Left ventricle myocardium superior (tissue), 1 donor: ENCODE results near the gene SHROOM3. TPM values are rescaled to one million over a fixed set of nuclear protein-coding genes. Genes with fewer than 3 reads are reported as not detected.
"Not testable (repeated sequence)": the region's sequence is repeated elsewhere in the genome, so short reads cannot be mapped to it uniquely, and the experiment has no call there.

ENCODE experiments used
- ATAC-seq: fragments of 200-7000 bp; cut with Tn5 transposase; one replicate; pipeline ENCODE4 v1.9.1; 2020; ENCODE audit warnings: mild to moderate bottlenecking, moderate library complexity
- DNase-seq: peaks from one replicate; pipeline ENCODE4 v3.0.0-alpha.2; 2020
- intact Hi-C: fragments of 100-400 bp; cut with micrococcal nuclease; formaldehyde crosslinking; loops from one replicate; pipeline ENCODE4 v1.11.0; 2022
- total RNA-seq: library from RNA; stranded (reverse); fragmentation: NEBNext Ultra II Directional; extraction: Animal tissue kit (Norgen Biotek cat#: 25700); gene quantifications from one replicate; pipeline ENCODE4 v1.2.1, GENCODE V29; 2021
- donor health status: DM: no; HTN: yes; CAD: no; lungs with severe emphysema.

SHROOM3 gene
- total RNA-seq, 1 donor from 2014 or later: 14.2 TPM

DNA sequence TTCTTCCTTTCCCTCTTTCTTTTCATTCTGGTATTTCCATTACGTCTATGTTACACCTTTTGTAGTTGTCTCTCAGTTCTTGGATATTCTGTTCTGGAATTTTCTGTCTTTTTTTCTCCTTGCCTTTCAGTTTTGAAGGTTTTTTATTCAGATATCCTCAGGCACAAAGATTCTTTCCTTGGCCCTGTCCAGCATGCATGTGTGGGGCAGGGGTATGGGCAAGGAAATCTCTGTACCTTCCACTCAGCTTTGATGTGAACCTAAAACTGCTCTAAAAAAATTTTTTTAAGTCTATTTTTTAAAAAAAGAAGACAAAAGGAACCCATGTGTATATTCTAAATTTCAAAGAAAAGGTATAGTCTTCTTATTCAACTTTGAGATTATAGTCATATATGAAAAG lies 282.4 kb downstream of the SHROOM3 start:
- DNase-seq: no peak

DNA sequence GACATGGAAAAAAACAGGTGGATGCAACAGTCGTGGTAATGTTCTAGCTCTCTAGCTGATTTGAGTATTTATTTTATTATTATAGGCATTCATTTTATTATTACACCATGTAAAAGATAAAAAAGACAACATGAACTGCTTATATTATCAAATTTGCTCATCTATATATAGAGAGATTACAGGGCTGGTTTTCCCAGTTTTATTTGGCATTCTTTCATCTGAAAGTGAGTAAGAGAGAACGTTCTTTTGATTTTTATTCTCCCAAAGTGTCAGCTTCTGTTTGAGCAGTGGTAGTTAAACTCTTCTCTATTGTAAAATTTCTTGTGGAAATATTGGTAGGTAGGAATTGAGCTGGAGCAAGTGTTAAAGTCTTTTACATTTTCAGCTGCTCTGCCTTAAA lies 283.0 kb downstream of the SHROOM3 start:
- ATAC-seq (no peak), DNase-seq (no peak)
- intact Hi-C loops: no loop called here

More for the DNA sequence above, 282.4 kb downstream of the SHROOM3 start:
- no peak for ATAC-seq
- intact Hi-C loops: no loop called here

DNA sequence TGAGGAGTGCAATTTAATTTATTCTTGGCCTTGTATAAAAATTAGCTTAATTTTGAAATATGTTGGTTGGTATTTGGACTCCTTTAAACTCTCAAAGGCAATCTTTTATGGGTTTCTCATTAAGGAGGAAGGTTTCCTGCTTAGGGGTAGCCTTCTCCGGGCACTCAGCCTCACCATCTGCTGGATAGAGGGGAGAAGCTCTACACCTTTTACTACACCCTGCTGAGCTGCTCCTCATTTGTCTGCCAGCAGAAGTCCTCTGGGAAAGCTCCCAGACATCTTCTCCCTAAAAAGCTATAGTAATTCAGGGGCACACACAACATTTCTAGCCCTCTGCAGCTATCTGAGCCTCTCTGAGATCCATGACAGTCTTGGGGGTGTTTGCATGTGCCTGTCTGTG lies 283.8 kb downstream of the SHROOM3 start:
- ATAC-seq (no peak), DNase-seq (no peak)
- intact Hi-C loops: no loop called here

DNA sequence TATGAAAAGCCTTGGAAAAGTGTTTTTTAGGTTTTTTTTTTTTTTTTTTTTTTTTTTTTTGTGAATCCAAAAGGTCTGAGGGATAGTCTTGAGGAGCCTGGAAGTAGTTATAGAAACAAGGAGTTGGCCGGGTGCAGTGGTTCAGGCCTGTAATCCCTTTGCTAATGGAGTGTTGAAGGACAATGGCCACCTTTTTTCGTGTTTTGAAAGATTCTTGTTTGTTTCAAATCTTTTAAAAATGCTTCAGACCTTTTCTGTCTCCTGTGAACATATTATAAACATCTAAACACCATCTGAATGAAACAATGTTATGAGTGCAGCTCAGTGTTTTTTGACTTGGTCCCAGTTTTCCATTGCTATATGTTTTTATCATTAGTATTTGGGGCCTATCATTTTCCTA lies 285.1 kb downstream of the SHROOM3 start:
- no peak for DNase-seq
- ATAC-seq: no peak
- intact Hi-C loops: no loop called here

DNA sequence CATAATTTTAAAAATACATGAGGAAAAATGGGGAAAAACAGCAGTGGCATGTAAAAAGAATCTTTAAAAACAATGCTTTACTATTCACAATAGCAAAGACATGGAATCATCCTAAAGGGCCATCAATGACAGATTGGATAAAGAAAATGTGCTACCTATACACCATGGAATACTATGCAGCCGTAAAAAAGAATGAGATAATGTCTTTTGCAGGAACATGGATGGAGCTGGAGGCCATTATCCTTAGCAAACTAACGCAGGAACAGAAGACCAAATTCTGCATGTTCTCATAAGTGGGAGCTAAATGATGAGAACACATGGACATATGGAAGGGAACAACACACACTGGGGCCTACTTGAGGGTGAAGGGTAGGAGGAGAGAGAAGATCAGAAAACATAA lies 287.1 kb downstream of the SHROOM3 start:
- ATAC-seq, intact Hi-C loops: not testable (repeated sequence)

DNA sequence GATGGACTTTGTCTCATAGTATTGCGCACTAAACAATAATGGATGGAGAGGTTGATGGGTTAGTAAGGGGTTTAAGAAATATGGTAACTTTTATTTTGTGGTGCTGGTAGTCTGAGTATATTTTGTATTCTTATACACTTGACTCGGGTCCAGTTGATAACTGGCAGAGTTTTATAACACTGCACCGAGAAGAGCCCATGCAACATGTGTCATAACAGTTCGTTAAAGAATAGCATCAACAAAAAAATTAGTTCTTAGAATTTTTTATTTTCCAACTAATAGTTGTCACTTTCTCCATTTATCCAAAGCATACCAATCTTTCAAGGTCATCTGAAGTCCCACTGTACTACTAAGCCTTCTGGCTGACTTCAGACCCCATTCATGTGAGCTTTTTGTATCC lies 287.8 kb downstream of the SHROOM3 start:
- no peak for ATAC-seq
- intact Hi-C loops: no loop called here
- DNase-seq: no peak

More for the DNA sequence above, 287.1 kb downstream of the SHROOM3 start:
- not testable (repeated sequence) for DNase-seq

DNA sequence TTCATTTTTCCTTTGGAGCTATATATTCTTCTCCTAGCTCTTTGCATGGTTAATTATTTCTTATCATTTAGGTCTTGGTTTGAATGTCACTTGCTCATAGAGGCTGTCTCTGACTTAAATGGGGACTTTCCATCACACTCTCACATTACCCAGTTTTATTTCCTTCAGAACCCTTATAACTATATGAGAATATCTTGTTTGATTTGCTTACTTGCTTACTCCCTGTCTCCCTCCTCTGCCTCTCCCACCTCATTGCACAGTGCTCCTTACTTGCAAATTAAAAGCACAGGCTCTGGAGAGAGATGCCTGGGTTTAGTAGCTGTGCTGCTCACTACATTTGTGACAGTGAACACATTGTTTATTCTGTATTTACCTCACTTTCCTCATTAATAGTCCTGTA lies 288.3 kb downstream of the SHROOM3 start:
- ATAC-seq (peak; percentile 41), DNase-seq (no peak)
- intact Hi-C loops: no loop called here

DNA sequence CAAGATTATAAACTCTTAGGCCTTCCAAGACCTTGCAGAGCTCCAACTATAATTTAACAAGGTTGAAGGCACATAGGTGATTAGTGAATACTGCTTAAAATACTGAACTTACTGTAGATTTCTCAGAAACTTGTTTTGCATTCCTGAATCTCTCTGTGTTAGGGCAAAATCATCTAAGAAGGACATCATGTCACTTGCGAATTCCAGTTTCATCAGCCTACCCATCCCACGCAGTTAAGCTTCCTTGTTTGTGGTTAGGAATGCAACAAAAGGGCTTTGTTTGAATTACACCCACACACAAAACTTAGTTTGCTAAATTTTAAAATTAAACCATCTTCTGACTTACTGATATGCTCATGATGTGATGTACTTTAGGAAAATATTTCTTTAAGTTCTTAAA lies 288.9 kb downstream of the SHROOM3 start:
- intact Hi-C loops: no loop called here
- DNase-seq (no peak), ATAC-seq (peak; percentile 58)

DNA sequence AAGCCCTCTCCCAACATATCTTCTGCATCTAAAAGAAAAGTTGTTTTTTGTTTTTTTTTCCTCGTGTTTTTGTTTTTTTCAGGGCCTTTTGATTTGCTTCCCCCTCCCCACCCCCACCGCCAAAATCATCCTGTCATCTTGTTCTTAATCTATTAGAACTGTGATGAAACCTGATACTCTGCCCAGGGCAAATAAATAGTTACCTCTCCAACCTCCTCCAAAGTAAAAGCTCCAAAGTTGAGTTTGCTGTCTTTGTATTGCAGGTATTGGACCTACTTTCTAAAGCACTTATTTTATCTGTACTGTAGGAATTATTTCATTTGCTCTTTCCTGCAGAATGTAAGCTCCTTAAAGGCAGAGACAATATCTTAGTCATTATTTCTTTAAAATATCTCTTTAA lies 290.0 kb downstream of the SHROOM3 start:
- DNase-seq (no peak), ATAC-seq (no peak)
- intact Hi-C loops: no loop called here

DNA sequence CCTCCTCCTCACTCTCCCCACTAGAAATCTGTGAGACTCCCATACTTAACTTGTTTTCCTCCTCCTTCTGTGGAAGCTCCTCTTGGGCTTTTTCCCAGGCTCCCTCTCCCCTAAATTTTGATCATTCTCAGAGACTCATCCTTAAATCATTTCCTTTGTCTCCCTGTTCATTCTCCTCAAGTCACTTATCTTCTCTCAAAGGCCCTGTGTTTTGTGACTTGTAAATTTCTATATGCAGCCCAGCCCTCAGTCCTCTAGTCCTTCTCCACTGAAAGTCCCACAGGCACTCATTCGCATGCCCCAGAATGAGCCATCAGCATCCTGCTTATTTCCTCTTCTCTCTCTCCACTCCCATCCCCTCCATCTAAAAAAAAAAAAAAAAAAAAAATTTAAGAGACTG lies 291.1 kb downstream of the SHROOM3 start:
- intact Hi-C loops: no loop called here
- no peak for ATAC-seq
- no peak for DNase-seq

DNA sequence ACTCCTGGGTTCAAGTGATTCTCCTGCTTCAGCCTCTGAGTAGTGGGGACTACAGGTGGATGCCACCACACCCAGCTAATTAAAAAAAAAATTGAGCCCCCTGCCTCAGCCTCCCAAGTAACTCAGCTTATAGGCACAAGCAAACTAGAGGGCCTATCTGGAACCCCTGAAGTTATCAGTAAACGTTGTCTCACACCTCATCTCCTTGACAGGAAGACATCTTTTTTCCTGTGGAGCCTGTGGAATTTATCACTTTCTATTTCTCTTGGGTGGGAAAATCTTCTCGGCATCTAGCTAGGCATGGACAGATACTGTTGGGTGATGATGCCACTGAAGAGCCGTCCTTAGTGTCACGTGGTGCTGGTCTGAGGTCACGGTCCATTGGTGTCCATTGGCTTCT lies 291.6 kb downstream of the SHROOM3 start:
- no peak for DNase-seq
- ATAC-seq: no peak
- intact Hi-C loops: no loop called here

DNA sequence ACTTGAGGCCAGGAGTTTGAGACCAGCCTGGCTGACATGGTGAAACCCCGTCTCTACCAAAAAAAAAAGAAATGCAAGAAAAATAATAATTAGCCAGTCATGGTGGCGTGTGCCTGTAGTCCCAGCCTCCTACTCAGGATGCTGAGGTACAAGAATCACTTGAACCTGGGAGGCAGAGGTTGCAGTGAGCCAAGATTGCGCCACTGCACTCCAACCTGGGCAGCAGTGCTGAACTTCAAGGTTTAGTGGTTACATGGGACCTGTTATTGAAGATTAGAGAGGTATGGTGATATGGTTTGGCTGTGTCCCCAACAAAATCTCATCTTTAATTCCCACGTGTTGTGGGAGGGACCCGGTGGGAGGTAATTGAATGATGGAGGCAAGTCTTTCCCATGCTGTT lies 292.9 kb downstream of the SHROOM3 start:
- ATAC-seq, DNase-seq, intact Hi-C loops: not testable (repeated sequence)

DNA sequence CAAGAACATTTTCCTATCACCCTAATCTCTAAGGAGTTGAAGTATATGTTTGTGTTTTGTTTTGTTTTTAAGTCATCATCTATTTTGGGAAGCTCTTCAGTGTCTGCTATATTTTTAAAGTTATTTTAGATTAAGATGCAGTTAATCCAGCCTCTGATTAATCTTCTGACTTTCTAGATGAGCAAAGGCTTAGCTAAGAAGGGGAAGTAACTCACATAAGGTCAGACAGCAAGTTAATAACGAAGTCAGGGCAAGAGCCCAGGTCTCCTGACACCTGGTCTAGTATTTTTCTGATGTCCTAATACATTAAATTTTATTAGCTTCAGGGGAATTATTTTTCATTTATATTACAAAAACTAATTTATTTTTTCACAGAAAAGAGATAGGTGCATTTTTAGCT lies 294.4 kb downstream of the SHROOM3 start:
- DNase-seq (no peak), ATAC-seq (no peak)
- intact Hi-C loops: no loop called here

DNA sequence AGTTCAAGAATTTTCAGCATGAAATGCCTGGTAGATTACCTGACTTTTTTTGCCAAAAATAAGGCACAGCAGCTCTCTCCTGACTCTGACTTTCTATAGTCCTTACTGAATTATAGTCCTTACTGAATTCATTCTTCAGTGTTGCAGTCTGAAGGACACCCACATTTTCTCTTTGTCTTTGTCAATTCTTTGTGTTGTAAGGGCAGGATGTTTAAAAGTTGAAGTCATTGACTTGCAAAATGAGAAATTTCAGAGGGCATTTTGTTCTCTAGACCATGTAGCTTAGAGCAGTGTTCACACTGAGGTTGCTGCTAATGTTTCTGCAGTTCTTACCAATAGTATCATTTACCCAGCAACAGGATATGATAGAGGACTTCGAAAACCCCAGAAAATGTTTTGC lies 295.0 kb downstream of the SHROOM3 start:
- no peak for ATAC-seq
- DNase-seq: no peak
- intact Hi-C loops: no loop called here

DNA sequence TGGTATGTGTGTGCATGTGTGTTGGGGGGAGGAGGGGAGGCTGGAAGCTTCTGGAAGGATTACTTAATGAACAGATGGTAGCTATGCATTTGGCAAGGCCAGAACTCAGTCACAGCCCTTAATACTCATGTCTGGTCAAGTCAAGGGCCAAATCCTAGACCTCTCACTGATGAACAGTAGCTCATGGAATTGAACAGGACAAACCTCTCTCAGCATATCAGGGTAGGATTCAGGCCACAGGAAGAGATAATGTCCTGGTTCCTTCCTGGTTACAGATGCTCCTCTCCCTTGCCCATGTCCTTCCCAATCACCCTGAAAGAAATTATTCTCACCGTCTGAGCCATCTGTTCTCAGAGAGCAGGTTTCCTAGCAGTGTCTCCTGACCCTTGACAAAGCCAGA lies 297.2 kb downstream of the SHROOM3 start:
- intact Hi-C loops: no loop called here
- DNase-seq: no peak
- no peak for ATAC-seq

DNA sequence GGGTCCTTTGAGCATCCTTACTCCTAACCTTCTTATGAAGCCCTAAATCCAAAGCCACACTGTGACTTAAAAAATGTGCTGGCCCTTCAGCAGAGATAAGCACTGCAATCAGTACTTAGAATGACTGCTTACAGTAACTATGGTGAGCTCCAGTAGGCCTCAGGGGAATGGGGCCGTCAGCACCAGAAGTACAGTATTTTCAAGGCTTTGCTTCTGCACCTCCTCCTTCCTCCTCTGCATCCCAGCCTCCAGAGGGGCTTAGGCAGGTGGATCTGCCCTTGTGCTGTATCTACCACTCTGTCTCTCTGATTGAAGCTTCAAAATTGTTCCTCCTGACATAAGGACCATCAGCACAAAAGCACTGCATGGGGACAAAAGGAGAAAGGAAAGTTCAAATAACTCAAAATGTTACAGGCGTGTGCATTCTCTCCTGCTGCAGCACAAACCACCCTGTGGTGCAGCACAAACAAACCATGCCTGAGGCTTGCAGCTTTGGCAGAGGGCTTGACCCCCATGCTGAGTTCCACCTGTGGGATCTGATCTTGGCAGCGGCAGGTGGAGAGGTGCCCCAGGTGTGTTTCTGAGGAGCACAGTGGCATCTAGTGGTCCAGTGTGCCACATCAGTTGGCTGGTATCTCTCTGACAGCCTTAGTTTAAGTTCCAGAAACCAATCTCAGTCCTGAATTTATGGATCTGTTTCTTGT lies 298.2 kb downstream of the SHROOM3 start:
- intact Hi-C loops: no loop called here
- ATAC-seq (no peak), DNase-seq (no peak)

DNA sequence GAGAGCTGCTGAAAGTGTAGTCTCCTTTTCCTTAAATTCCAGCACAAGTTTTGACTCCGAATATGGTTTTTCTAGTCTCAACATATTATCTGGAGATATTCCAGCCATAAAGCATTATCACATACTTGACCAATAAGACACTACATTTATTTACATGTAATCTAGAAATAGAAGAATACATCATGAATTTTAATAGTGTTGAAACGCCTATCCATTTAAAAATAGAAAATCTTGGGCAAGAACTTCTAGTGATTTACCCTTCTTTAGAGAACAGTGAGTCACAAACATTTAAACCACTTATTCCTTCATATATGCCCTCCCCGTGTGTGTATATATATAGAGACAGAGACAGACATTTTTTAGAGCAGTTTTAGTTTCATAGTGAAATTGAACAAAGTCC lies 301.4 kb downstream of the SHROOM3 start:
- intact Hi-C loops: no loop called here
- ATAC-seq (no peak), DNase-seq (no peak)

DNA sequence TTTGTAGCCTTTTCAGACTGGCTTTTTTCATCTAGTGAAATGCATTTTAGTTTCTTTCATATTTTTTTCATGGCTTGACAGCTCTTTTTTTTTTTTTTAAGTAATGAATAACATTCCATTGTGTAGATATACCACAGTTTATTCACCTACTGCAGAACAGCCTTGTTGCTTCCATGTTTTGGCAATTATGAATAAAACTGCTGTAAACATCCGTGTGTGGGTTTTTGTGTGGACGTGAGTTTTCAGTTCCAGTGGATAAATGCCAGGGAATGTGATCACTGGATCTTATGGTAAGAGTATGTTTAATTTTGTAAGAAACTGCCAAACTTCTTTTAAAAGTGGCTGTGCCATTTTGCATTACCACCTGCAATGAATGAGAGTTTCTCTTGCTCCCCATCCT lies 302.2 kb downstream of the SHROOM3 start:
- ATAC-seq (no peak), DNase-seq (no peak)
- intact Hi-C loops: no loop called here

DNA sequence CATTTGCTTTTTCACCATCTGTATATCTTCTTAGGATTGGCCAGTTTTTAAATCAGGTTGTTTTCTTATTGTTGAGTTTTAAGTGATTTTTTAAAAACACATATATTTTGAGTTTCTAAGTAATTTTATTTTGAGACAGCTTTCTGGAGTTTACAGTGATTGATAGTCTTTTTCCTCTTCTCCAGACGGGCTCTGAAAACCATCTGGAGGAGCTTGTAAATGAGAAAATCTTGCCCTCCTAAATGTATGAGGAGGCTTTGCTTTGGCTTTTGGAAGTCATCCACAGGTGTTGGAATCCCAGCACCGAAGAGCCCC lies 302.7 kb downstream of the SHROOM3 start:
- intact Hi-C loops: no loop called here
- DNase-seq (no peak), ATAC-seq (no peak)

DNA sequence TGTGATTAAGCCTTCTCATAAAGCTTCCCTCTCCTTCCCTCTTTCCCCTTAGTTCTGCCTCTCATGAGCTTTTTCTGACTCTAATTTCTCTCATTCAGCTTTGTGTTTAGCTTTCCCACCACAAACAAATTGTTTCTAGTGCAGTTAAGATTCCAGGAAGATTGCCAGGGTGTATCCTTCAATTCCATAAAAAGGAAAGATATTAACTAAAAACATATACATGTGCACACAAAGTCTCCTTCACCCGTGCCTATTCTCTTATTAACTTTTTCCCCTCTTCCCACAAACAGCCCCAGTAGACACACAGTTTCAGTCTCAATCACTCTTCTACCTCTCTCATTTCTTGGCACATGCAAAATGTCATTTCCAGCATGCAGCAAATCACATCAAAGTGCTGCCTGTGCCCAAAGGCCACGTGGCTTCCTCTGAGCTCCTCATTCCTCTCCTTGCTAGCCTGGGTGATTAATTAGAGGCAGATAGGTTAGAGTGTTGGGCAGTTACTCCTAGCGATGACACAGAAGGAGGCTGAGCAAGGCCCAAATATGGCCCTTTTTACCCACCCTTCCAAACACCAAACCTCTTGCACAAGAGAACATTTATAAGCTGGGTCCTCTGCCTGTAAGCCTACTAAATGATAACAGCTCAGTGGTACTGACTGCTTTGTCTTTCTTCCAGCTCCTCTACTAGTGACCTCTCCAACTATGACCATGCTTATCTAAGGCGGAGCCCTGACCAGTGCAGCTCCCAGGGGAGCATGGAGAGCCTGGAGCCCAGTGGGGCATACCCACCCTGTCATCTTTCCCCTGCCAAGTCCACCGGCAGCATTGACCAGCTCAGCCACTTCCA lies 303.3 kb downstream of the SHROOM3 start:
- intact Hi-C loops: no loop called here

DNA sequence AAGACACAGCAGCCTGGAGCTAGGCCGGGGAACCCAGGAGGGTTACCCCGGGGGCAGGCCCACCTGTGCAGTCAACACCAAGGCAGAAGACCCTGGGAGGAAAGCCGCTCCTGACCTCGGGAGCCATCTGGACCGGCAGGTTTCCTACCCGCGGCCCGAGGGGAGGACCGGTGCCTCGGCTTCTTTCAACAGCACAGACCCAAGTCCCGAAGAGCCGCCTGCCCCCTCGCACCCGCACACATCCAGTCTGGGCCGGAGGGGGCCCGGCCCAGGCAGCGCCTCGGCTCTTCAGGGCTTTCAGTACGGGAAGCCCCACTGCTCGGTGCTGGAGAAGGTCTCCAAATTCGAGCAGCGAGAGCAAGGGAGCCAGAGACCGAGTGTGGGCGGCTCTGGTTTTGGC lies 305.2 kb downstream of the SHROOM3 start:
- DNase-seq (no peak), ATAC-seq (no peak)
- intact Hi-C loops: no loop called here

More for the DNA sequence above, 303.3 kb downstream of the SHROOM3 start:
- DNase-seq: peak; percentile 40
- ATAC-seq: peak; percentile 88
